ENCODE data around the gene LHX2. TPM values are rescaled to one million over a fixed set of nuclear protein-coding genes. Genes with fewer than 3 reads are reported as not detected.

The LHX2 gene, protein sequence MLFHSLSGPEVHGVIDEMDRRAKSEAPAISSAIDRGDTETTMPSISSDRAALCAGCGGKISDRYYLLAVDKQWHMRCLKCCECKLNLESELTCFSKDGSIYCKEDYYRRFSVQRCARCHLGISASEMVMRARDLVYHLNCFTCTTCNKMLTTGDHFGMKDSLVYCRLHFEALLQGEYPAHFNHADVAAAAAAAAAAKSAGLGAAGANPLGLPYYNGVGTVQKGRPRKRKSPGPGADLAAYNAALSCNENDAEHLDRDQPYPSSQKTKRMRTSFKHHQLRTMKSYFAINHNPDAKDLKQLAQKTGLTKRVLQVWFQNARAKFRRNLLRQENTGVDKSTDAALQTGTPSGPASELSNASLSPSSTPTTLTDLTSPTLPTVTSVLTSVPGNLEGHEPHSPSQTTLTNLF
- total RNA-seq, result not detected in 2 replicates

DNA sequence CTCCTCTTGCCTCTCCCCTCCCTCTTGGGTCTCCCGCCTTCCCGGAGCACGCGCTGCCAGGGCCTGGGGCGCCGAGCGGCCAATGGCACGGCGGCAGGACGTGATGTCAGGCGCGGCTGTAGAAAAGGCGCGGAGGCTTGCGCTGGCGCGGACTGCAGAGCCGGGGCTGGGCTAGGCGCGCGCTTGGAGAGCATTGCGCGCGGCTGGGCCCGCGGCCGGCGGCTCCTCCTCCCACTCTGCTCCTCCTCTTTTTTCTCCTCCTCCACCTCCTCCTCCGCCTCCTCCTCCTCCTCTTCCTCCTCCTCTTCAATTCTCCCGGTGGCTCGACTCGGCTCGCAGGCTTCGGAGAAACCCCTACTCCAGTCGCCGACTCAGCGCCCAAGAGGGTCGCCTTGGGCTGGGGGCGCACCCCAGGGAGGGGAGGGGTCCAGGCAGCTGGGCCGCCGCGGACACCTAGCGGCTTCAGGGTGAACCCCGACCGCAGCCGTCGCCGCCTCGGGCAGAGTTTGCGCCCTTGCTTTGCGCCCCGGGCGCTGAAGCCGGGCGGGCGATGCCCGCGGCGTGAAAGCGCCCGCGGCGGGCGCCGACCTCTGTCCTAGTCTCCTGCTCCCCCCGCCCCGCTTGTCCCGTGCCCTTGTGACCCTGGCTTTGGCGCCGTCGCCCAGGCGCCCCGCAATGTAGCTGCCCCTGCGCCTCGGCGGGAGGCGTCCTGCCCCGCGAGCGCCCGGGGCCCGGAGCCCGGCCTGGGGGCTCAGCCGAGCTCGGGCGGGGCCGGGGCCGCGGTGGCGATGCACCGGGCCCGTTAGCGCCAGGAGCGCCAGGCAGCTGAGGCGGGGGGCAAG is at the start of gene LHX2:
TSS of gene LHX2 (plus strand) at position 309 of the 842 bp plus-strand sequence. CDS start 581 bp downstream, outside the sequence.

Other genes starting within 250 kb of the LHX2 start
- 15.0 and 22.3 TPM in 2 replicates for gene DENND1A, start 81.6 kb upstream of the LHX2 start, total RNA-seq
- 31.4 and 52.3 TPM in 2 replicates for gene NEK6, start 246.2 kb downstream of the LHX2 start, total RNA-seq